Parathyroid adenoma (tissue), 2 donors: ENCODE measurements around the gene CRMP1.

Source experiments
- H2AFZ ChIP-seq: fragments of 300-600 bp; sonication (generic); one replicate; pipeline ENCODE4 v1.7.0; 2017; ENCODE audit warnings: antibody characterized with exemption, mild to moderate bottlenecking
- H3K27ac ChIP-seq: fragments of 300-600 bp; sonication (generic); one replicate; pipeline ENCODE4 v1.7.0; 2017
- H3K27me3 ChIP-seq: fragments of 300-600 bp; sonication (generic); one replicate; pipeline ENCODE4 v1.7.0; 2017; ENCODE audit warnings: low read length; ENCODE audit not compliant: control insufficient read depth, insufficient read depth
- H3K36me3 ChIP-seq: fragments of 300-600 bp; sonication (generic); one replicate; pipeline ENCODE4 v1.7.0; 2017; ENCODE audit warnings: low read length; ENCODE audit not compliant: control insufficient read depth, insufficient read depth
- H3K4me1 ChIP-seq: fragments of 300-600 bp; sonication (generic); one replicate; pipeline ENCODE4 v1.7.0; 2017; ENCODE audit warnings: control low read depth
- H3K4me2 ChIP-seq: fragments of 300-600 bp; sonication (generic); one replicate; pipeline ENCODE4 v1.7.0; 2017; ENCODE audit warnings: low read length
- H3K4me3 ChIP-seq: fragments of 300-600 bp; sonication (generic); one replicate; pipeline ENCODE4 v1.7.0; 2017; ENCODE audit warnings: low read depth, low read length
- H3K79me2 ChIP-seq: fragments of 300-600 bp; sonication (generic); one replicate; pipeline ENCODE4 v1.7.0; 2017; ENCODE audit warnings: control low read depth
- H3K9ac ChIP-seq: fragments of 300-600 bp; sonication (generic); one replicate; pipeline ENCODE4 v1.7.0; 2017; ENCODE audit warnings: mild to moderate bottlenecking
- H3K9me3 ChIP-seq: fragments of 300-600 bp; sonication (generic); one replicate; pipeline ENCODE4 v1.7.0; 2017; ENCODE audit warnings: low read length; ENCODE audit not compliant: control insufficient read depth
- CTCF ChIP-seq: fragments of 300-600 bp; sonication (generic); IDR thresholded peaks from one replicate; pipeline ENCODE4 v1.7.0; 2017; ENCODE audit warnings: antibody characterized with exemption, mild to moderate bottlenecking
- donor health status: primary hyperparathyroidism.

CRMP1 gene

DNA sequence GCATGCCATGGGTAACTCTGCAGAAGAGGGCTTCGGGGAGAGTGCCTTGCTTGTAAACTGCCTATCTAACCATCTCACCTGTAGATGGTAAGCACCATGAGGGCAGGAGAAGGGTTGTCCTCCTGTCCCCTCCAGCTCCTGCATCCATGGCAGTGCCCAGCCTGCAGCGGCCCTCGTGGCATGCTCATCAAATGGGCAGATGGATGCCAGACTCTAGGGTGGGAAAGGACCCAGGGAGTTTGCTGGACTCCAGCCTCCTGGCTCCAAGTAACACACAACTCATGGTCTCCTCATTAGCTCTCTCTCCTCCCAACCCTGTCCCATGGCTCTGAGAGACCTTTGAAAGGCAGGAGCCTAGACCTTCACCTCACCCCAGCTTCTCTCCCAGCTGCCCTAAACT, 29.7 kb upstream of the CRMP1 start:
- Histone ChIP-seq H2AFZ (no peak overlapping the region), H3K9me3 (no peaks in the 10 kb centered on the region), H3K4me2 (no peak overlapping the region), H3K9ac (no peak overlapping the region), H3K27me3 (no peaks in the 10 kb centered on the region), H3K27ac (no peak overlapping the region), H3K4me3 (no peak overlapping the region), H3K36me3 (no peaks in the 10 kb centered on the region), H3K79me2 (no peaks in the 10 kb centered on the region), H3K4me1 (no peaks in the 10 kb centered on the region)
- TF ChIP-seq CTCF: no peak

GRCh38 chr4:5921981-5922380, 29.1 kb upstream of the CRMP1 start:
- H3K27me3 ChIP-seq: no peaks in the 10 kb centered on the region
- H3K4me3 ChIP-seq: no peak overlapping the region
- no peak overlapping the region for H3K9ac ChIP-seq

GRCh38 chr4:5921101-5921980, 28.5 kb upstream of the CRMP1 start:
- no peak for TF ChIP-seq CTCF
- Histone ChIP-seq H3K27me3 (no peaks in the 10 kb centered on the region), H3K27ac (no peak overlapping the region)

More at GRCh38 chr4:5921981-5922380, 29.1 kb upstream of the CRMP1 start:
- TF ChIP-seq CTCF: no peak
- H2AFZ ChIP-seq: no peak overlapping the region
- no peaks in the 10 kb centered on the region for H3K4me1 ChIP-seq
- H3K4me2 ChIP-seq: no peak overlapping the region
- H3K9me3 ChIP-seq: no peaks in the 10 kb centered on the region
- no peaks in the 10 kb centered on the region for H3K79me2 ChIP-seq
- no peak overlapping the region for H3K27ac ChIP-seq
- no peaks in the 10 kb centered on the region for H3K36me3 ChIP-seq

DNA sequence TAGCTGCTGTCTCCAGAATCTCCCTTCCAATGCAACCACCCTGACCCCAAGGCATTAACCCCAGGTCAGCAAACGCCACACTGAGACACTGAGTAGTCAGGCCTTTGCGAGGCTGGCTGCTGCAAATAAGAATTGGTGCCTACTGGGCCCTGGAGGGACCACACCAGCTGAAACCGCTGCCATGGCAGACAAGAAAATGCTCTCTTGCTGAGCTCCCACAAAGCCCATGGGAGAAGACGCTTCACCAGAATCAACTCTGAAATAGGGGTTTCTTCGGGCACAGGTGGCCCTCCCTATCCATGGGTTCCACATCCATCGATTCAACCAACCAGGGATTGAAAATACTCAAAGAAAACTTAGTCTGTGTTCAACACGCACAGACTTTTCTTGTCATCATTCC, 26.7 kb upstream of the CRMP1 start:
- no peak overlapping the region for H3K27ac ChIP-seq
- no peak overlapping the region for H3K4me3 ChIP-seq
- no peak overlapping the region for H3K9ac ChIP-seq
- H3K79me2 ChIP-seq: no peaks in the 10 kb centered on the region
- H3K4me1 ChIP-seq: no peaks in the 10 kb centered on the region
- no peak for TF ChIP-seq CTCF
- no peaks in the 10 kb centered on the region for H3K27me3 ChIP-seq
- H3K4me2 ChIP-seq: no peak overlapping the region
- no peaks in the 10 kb centered on the region for H3K36me3 ChIP-seq
- no peak overlapping the region for H2AFZ ChIP-seq
- H3K9me3 ChIP-seq: no peaks in the 10 kb centered on the region

More at GRCh38 chr4:5921101-5921980, 28.5 kb upstream of the CRMP1 start:
- Histone ChIP-seq H3K36me3 (no peaks in the 10 kb centered on the region), H3K79me2 (no peaks in the 10 kb centered on the region), H3K9ac (no peak overlapping the region), H3K9me3 (no peaks in the 10 kb centered on the region), H2AFZ (no peak overlapping the region), H3K4me3 (no peak overlapping the region), H3K4me2 (no peak overlapping the region), H3K4me1 (no peaks in the 10 kb centered on the region)

DNA sequence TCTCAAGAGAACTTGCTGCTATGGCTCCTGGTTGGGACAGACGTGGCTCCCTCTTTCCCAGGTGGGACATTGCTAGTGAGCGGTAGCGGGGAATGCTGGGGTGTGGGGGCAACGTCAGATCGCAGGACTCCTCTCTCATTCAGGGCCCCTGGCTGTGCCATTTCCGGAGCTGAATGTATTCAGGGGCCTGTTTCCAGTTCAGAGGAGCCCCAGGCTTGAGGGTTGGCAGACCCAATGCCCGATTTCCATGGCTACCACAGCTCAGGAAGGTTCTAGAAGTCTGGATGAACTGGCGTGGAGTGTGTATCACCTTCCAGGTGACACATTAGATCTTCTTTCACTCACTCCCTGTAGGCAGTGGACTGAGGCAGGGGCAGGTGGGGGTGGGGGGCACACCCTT, 26.2 kb upstream of the CRMP1 start:
- Histone ChIP-seq H3K4me3 (no peak overlapping the region), H3K9ac (no peak overlapping the region), H3K4me1 (no peaks in the 10 kb centered on the region), H3K79me2 (no peaks in the 10 kb centered on the region), H3K9me3 (no peaks in the 10 kb centered on the region), H3K27ac (no peak overlapping the region), H3K27me3 (no peaks in the 10 kb centered on the region), H2AFZ (no peak overlapping the region), H3K4me2 (no peak overlapping the region), H3K36me3 (no peaks in the 10 kb centered on the region)
- TF ChIP-seq CTCF: no peak
